WTC11 (cell line): ENCODE measurements around the gene PHPT1. TPM values are rescaled to one million over a fixed set of nuclear protein-coding genes. Genes with fewer than 3 reads are reported as not detected.

ENCODE experiments used
- ATAC-seq: fragments of 200-7000 bp; cut with Tn5 transposase; 2 replicates; pipeline ENCODE4 v1.10.0; 2021; ENCODE audit warnings: mild to moderate bottlenecking, moderate library complexity
- Bru-seq: library from RNA; stranded (reverse); fragments of 400-500 nt; gene quantifications from one replicate; lab custom pipeline; 2021; lab: Mats Ljungman, UMichigan
- CTCF ChIA-PET: fragments of 300-600 bp; sonication (Branson Sonifier 250); formaldehyde crosslinking; loops from one replicate; lab custom pipeline; 2021; ENCODE audit warnings: antibody characterized with exemption; lab: Charles Lee
- POLR2A ChIA-PET: fragments of 350-600 bp; sonication (Branson Sonifier 250); formaldehyde crosslinking; loops from one replicate; lab custom pipeline; 2021; ENCODE audit warnings: antibody characterized with exemption; lab: Charles Lee
- DNase-seq: peaks from one replicate; pipeline ENCODE4 v3.0.0; 2021; ENCODE audit warnings: low spot score
- H3K27ac Mint-ChIP-seq: 2 replicates; pipeline ENCODE4 v1.8.0; 2021; ENCODE audit warnings: mixed read lengths
- H3K27me3 Mint-ChIP-seq: 2 replicates; pipeline ENCODE4 v1.8.0; 2021; ENCODE audit warnings: low read depth, mild to moderate bottlenecking, moderate library complexity, mixed read lengths
- H3K36me3 Mint-ChIP-seq: 2 replicates; pipeline ENCODE4 v1.8.0; 2021; ENCODE audit warnings: mixed read lengths
- H3K4me1 Mint-ChIP-seq: 2 replicates; pipeline ENCODE4 v1.8.0; 2022; ENCODE audit warnings: mixed read lengths
- H3K4me3 Mint-ChIP-seq: 2 replicates; pipeline ENCODE4 v1.8.0; 2021; ENCODE audit warnings: mild to moderate bottlenecking, moderate library complexity, mixed read lengths
- H3K9me3 Mint-ChIP-seq: 2 replicates; pipeline ENCODE4 v1.8.0; 2021; ENCODE audit warnings: mixed read lengths
- CDX4 ChIP-seq: fragments of 250-450 bp; sonication (Bioruptor Pico); IDR thresholded peaks from 2 replicates; pipeline ENCODE4 v1.9.0; 2021; ENCODE audit warnings: moderate library complexity, mild to moderate bottlenecking, inconsistent platforms, borderline replicate concordance
- FOXJ3 ChIP-seq: sonication (generic); formaldehyde crosslinking; IDR thresholded peaks from 2 replicates; pipeline ENCODE4 v1.9.0; 2021; ENCODE audit warnings: missing genetic modification reagents, mild to moderate bottlenecking, borderline replicate concordance
- HMGA2 ChIP-seq: fragments of 250-450 bp; sonication (Bioruptor Pico); IDR thresholded peaks from 2 replicates; pipeline ENCODE4 v1.4.0; 2021; ENCODE audit warnings: mild to moderate bottlenecking, moderate library complexity
- JAZF1 ChIP-seq: fragments of 250-450 bp; sonication (Bioruptor Pico); IDR thresholded peaks from 2 replicates; pipeline ENCODE4 v1.9.0; 2021; ENCODE audit warnings: moderate library complexity, mild to moderate bottlenecking, inconsistent platforms
- MLX ChIP-seq: sonication (generic); formaldehyde crosslinking; IDR thresholded peaks from 2 replicates; pipeline ENCODE4 v1.8.1; 2023; ENCODE audit warnings: mild to moderate bottlenecking, missing genetic modification reagents, moderate library complexity
- MYBL2 ChIP-seq: sonication (generic); formaldehyde crosslinking; IDR thresholded peaks from 2 replicates; pipeline ENCODE4 v1.8.1; 2023; ENCODE audit warnings: mild to moderate bottlenecking, moderate library complexity, missing genetic modification reagents
- NR3C1 ChIP-seq: sonication (generic); formaldehyde crosslinking; conservative IDR thresholded peaks from 2 replicates; pipeline ENCODE4 v1.8.1; 2023; ENCODE audit warnings: low read depth, mild to moderate bottlenecking, missing genetic modification reagents
- SMAD3 ChIP-seq: sonication (generic); formaldehyde crosslinking; IDR thresholded peaks from 2 replicates; pipeline ENCODE4 v1.8.0; 2022; ENCODE audit warnings: missing genetic modification reagents, mild to moderate bottlenecking, borderline replicate concordance
- TEAD1 ChIP-seq: sonication (generic); formaldehyde crosslinking; IDR thresholded peaks from 2 replicates; pipeline ENCODE4 v1.8.0; 2022; ENCODE audit warnings: mild to moderate bottlenecking, missing genetic modification reagents
- ZNF138 ChIP-seq: sonication (generic); formaldehyde crosslinking; conservative IDR thresholded peaks from 2 replicates; pipeline ENCODE4 v1.8.1; 2022; ENCODE audit warnings: mild to moderate bottlenecking, moderate library complexity, missing genetic modification reagents
- ZNF317 ChIP-seq: sonication (generic); formaldehyde crosslinking; IDR thresholded peaks from 2 replicates; pipeline ENCODE4 v1.8.1; 2023; ENCODE audit warnings: low read depth, mild to moderate bottlenecking, moderate library complexity, missing genetic modification reagents, borderline replicate concordance
- ZNF512 ChIP-seq: sonication (generic); formaldehyde crosslinking; IDR thresholded peaks from 2 replicates; pipeline ENCODE4 v1.8.1; 2022; ENCODE audit warnings: missing genetic modification reagents, borderline replicate concordance
- ZSCAN18 ChIP-seq: fragments of 250-450 bp; sonication (Bioruptor Pico); IDR thresholded peaks from 2 replicates; pipeline ENCODE4 v2.1.2; 2022; ENCODE audit warnings: mild to moderate bottlenecking, moderate library complexity
- long read RNA-seq, 3 experiments: library from RNA in 1 of 3; library from capped mRNA in 1 of 3; library from polyadenylated mRNA in 1 of 3; unstranded in 2 of 3; stranded (forward) in 1 of 3; transcript quantifications; one replicate each; pipeline ENCODE4 v2.0.0, GENCODE V29; 2021
- total RNA-seq: library from RNA; stranded (reverse); gene quantifications from 3 replicates; pipeline ENCODE4 v1.2.3, GENCODE V29; 2021
- TF ChIP-seq, protein P1 (sequence below): sonication (generic); formaldehyde crosslinking; IDR thresholded peaks from 2 replicates; pipeline ENCODE4 v1.8.1; 2023; ENCODE audit warnings: mild to moderate bottlenecking, missing genetic modification reagents
- TF ChIP-seq, protein P2 (sequence below): sonication (generic); formaldehyde crosslinking; IDR thresholded peaks from 2 replicates; pipeline ENCODE4 v1.8.0; 2023; ENCODE audit warnings: missing genetic modification reagents
- TF ChIP-seq, protein P3 (sequence below): sonication (generic); formaldehyde crosslinking; IDR thresholded peaks from 2 replicates; pipeline ENCODE4 v1.8.0; 2022; ENCODE audit warnings: mild to moderate bottlenecking, missing genetic modification reagents
- TF ChIP-seq, protein P4 (sequence below): sonication (generic); formaldehyde crosslinking; IDR thresholded peaks from 2 replicates; pipeline ENCODE4 v1.8.1; 2022; ENCODE audit warnings: low read depth, mild to moderate bottlenecking, moderate library complexity, missing genetic modification reagents, borderline replicate concordance

Gene PHPT1
- total RNA-seq (138 to 176 TPM (median 173 TPM) in 3 replicates), Bru-seq, nascent RNA (percentile 75 among the genes with signal in this experiment)
- long read RNA-seq, experiment 1, transcript PHPT1-205 (3 exons, 1,316 nt) = minor isoform, 6 of 251 reads
- long read RNA-seq, experiment 1, transcript PHPT1-206 (4 exons, 618 nt) = minor isoform, 12 of 251 reads
- long read RNA-seq, experiment 1, transcript PHPT1-201 (3 exons, 890 nt) = major isoform, 209 of 251 reads
- long read RNA-seq, experiment 1, partial matches to known transcripts = 3 of 251 reads
- long read RNA-seq, experiment 1, other reads (novel, unspliced or antisense) = 15 of 251 reads
- long read RNA-seq, experiment 2, transcript PHPT1-205 (3 exons, 1,316 nt) = minor isoform, 5 of 206 reads
- long read RNA-seq, experiment 2, transcript PHPT1-201 (3 exons, 890 nt) = major isoform, 166 of 206 reads
- long read RNA-seq, experiment 2, transcript PHPT1-206 (4 exons, 618 nt) = minor isoform, 7 of 206 reads
- long read RNA-seq, experiment 2, partial matches to known transcripts = 2 of 206 reads
- long read RNA-seq, experiment 2, other reads (novel, unspliced or antisense) = 19 of 206 reads
- long read RNA-seq, experiment 3, transcript PHPT1-201 (3 exons, 890 nt) = major isoform, 7 of 16 reads
- long read RNA-seq, experiment 3, partial matches to known transcripts = 4 of 16 reads
- long read RNA-seq, experiment 3, other reads (novel, unspliced or antisense) = 3 of 16 reads

- ATAC-seq (peak; percentile 75), DNase-seq (peak; percentile 99)
- POLR2A ChIA-PET = interaction anchor here (3.0 kb wide), 1 partner anchor 17 kb away, joined by 14 read pairs; the partner anchor contains the start of gene EDF1
- peaks cover 2% of the 10 kb centered on the region; the same call in 1 of the 2 replicates for H3K36me3 Mint-ChIP-seq
- peak within 1 kb of the TSS; percentile 94 for H3K27ac Mint-ChIP-seq
- CTCF ChIA-PET = interaction anchor here (1.0 to 3.0 kb wide), 4 partner anchors 49 to 186 kb away, joined by 3 to 13 read pairs (median 4); no protein-coding TSS in a partner anchor
- H3K4me3 Mint-ChIP-seq = peak within 1 kb of the TSS; percentile 94
- H3K27me3 Mint-ChIP-seq = peaks cover 3% of the 10 kb centered on the region
- H3K9me3 Mint-ChIP-seq = no peaks in the 10 kb centered on the region
- peaks cover 4% of the 10 kb centered on the region for H3K4me1 Mint-ChIP-seq
- TF ChIP-seq JAZF1 = no peak
- TF ChIP-seq SMAD3 = no peak
- no peak for TF ChIP-seq ZNF317 (CRISPR knock-in tag)
- TF ChIP-seq, protein P1, sequence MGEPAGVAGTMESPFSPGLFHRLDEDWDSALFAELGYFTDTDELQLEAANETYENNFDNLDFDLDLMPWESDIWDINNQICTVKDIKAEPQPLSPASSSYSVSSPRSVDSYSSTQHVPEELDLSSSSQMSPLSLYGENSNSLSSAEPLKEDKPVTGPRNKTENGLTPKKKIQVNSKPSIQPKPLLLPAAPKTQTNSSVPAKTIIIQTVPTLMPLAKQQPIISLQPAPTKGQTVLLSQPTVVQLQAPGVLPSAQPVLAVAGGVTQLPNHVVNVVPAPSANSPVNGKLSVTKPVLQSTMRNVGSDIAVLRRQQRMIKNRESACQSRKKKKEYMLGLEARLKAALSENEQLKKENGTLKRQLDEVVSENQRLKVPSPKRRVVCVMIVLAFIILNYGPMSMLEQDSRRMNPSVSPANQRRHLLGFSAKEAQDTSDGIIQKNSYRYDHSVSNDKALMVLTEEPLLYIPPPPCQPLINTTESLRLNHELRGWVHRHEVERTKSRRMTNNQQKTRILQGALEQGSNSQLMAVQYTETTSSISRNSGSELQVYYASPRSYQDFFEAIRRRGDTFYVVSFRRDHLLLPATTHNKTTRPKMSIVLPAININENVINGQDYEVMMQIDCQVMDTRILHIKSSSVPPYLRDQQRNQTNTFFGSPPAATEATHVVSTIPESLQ (CRISPR knock-in tag) = no peak
- no peak for TF ChIP-seq MLX (CRISPR knock-in tag)
- no peak for TF ChIP-seq CDX4 (CRISPR knock-in tag)
- TF ChIP-seq, protein P2, sequence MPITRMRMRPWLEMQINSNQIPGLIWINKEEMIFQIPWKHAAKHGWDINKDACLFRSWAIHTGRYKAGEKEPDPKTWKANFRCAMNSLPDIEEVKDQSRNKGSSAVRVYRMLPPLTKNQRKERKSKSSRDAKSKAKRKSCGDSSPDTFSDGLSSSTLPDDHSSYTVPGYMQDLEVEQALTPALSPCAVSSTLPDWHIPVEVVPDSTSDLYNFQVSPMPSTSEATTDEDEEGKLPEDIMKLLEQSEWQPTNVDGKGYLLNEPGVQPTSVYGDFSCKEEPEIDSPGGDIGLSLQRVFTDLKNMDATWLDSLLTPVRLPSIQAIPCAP (CRISPR knock-in tag) = no peak
- TF ChIP-seq ZNF138 (CRISPR knock-in tag) = no peak
- no peak for TF ChIP-seq FOXJ3
- no peak for TF ChIP-seq HMGA2 (CRISPR knock-in tag)
- TF ChIP-seq, protein P3, sequence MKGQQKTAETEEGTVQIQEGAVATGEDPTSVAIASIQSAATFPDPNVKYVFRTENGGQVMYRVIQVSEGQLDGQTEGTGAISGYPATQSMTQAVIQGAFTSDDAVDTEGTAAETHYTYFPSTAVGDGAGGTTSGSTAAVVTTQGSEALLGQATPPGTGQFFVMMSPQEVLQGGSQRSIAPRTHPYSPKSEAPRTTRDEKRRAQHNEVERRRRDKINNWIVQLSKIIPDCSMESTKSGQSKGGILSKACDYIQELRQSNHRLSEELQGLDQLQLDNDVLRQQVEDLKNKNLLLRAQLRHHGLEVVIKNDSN (CRISPR knock-in tag) = peak; percentile 76; the same call in 1 of the 2 replicates
- TF ChIP-seq ZSCAN18 (CRISPR knock-in tag) = no peak
- TF ChIP-seq NR3C1 (CRISPR knock-in tag) = no peak
- TF ChIP-seq TEAD1 (CRISPR knock-in tag) = no peak; the same call in 1 of the 2 replicates
- peak; percentile 34; the same call in 1 of the 2 replicates for TF ChIP-seq MYBL2 (CRISPR knock-in tag)
- TF ChIP-seq, protein P4, sequence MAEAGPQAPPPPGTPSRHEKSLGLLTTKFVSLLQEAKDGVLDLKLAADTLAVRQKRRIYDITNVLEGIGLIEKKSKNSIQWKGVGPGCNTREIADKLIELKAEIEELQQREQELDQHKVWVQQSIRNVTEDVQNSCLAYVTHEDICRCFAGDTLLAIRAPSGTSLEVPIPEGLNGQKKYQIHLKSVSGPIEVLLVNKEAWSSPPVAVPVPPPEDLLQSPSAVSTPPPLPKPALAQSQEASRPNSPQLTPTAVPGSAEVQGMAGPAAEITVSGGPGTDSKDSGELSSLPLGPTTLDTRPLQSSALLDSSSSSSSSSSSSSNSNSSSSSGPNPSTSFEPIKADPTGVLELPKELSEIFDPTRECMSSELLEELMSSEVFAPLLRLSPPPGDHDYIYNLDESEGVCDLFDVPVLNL (CRISPR knock-in tag) = no peak
- TF ChIP-seq ZNF512 (CRISPR knock-in tag) = no peak
Observed at GRCh38 chr9:136849038-136849959, at the start of gene PHPT1. Gene PHPT1, plus strand, starts transcription at chr9:136849409. Its CDS starts 22 bp downstream, at chr9:136849431.
